LNCaP clone FGC (cell line): ENCODE measurements around the gene DNAJC17.

Source experiments
- DNase-seq: peaks from one replicate; pipeline ENCODE4 v3.0.0-alpha.2; 2011; ENCODE audit warnings: low read depth
- H3K4me3 ChIP-seq: 2 replicates; pipeline ENCODE4 v1.5.1; 2011; ENCODE audit warnings: mild to moderate bottlenecking, low read depth, low read length, control low read depth
- TF ChIP-seq, protein P1 (sequence below): IDR thresholded peaks from 2 replicates; pipeline ENCODE4 v1.5.1; 2012; ENCODE audit warnings: mild to moderate bottlenecking; ENCODE audit not compliant: control insufficient read depth, insufficient read depth; ENCODE audit errors: extremely low read depth

DNAJC17 gene

GRCh38 chr15:40793216-40793989 lies 13.9 kb downstream of the DNAJC17 start:
- TF ChIP-seq, protein P1, sequence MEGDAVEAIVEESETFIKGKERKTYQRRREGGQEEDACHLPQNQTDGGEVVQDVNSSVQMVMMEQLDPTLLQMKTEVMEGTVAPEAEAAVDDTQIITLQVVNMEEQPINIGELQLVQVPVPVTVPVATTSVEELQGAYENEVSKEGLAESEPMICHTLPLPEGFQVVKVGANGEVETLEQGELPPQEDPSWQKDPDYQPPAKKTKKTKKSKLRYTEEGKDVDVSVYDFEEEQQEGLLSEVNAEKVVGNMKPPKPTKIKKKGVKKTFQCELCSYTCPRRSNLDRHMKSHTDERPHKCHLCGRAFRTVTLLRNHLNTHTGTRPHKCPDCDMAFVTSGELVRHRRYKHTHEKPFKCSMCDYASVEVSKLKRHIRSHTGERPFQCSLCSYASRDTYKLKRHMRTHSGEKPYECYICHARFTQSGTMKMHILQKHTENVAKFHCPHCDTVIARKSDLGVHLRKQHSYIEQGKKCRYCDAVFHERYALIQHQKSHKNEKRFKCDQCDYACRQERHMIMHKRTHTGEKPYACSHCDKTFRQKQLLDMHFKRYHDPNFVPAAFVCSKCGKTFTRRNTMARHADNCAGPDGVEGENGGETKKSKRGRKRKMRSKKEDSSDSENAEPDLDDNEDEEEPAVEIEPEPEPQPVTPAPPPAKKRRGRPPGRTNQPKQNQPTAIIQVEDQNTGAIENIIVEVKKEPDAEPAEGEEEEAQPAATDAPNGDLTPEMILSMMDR: no peak
- no peak overlapping the region for H3K4me3 ChIP-seq
- no peak for DNase-seq

DNA sequence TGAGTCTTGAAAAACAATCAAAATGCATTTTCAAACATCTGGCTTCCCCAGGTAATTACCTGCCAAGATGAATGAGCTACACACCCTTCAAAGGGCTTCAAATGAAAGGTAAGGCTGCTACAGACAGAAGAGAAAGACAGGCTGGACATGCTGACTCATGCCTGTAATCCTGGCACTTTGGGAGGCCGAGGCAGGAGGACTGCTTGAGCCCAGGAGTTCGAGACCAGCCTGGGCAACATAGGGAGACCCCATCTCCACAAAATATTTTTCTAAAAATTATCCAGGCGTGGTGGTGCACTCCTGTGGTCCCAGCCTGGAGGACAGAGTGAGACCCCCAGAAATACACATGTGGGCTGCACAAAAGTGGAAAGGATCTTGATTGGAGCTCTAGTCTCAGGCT lies 14.9 kb downstream of the DNAJC17 start:
- no peak overlapping the region for H3K4me3 ChIP-seq
- DNase-seq: no peak

DNA sequence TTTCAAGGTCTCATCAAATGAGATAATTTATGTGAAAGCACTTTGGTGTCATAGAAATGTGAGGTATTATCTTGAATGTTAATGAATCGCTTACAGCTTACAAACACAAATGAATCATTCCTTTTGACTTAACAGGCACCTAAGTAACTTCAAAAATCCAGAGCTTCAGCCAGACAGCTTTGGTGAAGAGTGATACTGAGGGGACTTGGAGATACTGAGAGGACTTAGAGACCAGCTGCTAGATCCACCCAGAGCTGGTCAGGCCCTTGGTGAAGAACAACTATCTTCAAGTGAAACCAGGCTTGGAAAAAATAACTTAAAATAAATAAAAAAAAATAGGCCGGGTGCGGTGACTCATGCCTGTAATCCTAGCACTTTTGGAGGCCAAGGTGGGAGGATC lies 16.6 kb downstream of the DNAJC17 start:
- DNase-seq: no peak
- no peak overlapping the region for H3K4me3 ChIP-seq
- TF ChIP-seq, protein P1: no peak

More for the DNA sequence above, 14.9 kb downstream of the DNAJC17 start:
- TF ChIP-seq, protein P1: no peak

DNA sequence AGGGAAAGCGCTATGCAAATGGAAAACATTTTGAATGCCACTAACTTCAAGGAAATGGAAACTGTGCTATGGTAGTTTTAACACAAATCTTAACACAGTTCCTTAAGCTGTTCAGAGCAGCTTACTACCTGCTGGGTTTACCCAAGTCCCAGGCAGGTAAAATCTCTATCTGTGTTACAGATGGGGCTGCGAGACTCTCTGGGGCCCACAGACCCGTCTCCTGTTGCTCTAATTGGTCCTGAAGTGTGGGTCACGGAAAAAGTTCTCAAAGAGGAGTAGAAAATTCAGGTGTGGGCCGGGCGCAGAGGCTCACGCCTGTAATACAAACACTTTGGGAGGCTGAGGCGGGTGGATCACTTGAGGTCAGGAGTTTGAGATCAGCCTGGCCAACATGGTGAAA lies 17.3 kb downstream of the DNAJC17 start:
- H3K4me3 ChIP-seq: no peak overlapping the region
- TF ChIP-seq, protein P1: no peak
- no peak for DNase-seq

GRCh38 chr15:40789119-40789518 lies 18.2 kb downstream of the DNAJC17 start:
- DNase-seq: no peak
- H3K4me3 ChIP-seq: no peak overlapping the region
- TF ChIP-seq, protein P1: no peak

DNA sequence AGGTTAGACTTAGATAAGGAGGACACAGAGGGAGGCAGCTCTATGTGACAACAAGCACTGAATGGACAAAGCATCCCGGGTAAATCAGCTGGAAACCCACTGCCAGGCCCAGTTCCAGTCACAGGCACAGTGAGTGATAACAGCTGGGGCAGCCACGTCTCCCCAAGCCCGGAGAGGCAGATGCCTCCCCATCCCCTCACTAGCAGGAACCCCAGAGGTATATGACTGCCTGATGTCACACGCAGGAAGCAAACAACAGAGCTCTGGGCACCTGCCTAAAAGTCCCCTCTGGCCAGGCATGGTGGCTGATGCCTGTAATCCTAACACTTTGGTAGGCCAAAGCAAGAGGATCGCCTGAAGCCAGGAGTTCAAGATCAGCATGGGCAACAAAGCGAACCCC lies 19.3 kb downstream of the DNAJC17 start:
- DNase-seq: no peak
- H3K4me3 ChIP-seq: peak overlapping the region; percentile 27
- TF ChIP-seq, protein P1: no peak

DNA sequence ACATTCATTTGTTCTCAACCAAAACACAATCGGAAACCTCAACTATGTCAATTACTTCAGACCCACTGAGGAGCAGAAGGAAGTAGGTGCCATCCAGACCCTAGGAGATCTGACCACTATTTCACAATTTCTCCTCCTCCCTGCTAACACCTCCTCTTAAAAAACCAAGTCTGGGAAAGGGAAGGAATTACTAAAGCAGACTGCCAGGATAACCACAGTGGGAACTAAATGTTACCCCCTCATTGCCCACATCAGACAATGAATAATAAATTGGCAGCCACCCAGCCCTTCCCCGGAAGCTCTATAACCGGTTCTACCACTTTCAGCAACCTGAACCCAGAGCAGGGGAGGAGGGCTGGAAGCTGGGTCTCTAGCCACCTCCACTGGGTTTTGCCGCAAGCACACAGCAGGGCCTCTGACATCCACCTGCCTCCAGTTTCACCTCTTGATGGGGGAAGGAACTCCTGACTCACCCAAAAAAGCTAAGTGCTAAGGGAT lies 19.9 kb downstream of the DNAJC17 start:
- H3K4me3 ChIP-seq: peak overlapping the region; percentile 27
- no peak for DNase-seq
- TF ChIP-seq, protein P1: no peak
